PC-9 (cell line): ENCODE measurements around the gene SAMD8. TPM values are rescaled to one million over a fixed set of nuclear protein-coding genes. Genes with fewer than 3 reads are reported as not detected.
A peak's percentile ranks its signal among the peaks of the same experiment; 100 is the strongest.

Experiments
- BruUV-seq: library from RNA; stranded (reverse); fragments of 400-500 nt; replicated peaks from 2 replicates; lab custom pipeline; 2021; lab: Mats Ljungman, UMichigan
- CTCF ChIA-PET: fragments of 300-600 bp; sonication (Branson Sonifier 250); formaldehyde crosslinking; loops from one replicate; lab custom pipeline; 2022; ENCODE audit warnings: antibody characterized with exemption; lab: Charles Lee
- POLR2A ChIA-PET: fragments of 300-600 bp; sonication (Branson Sonifier 250); formaldehyde crosslinking; loops from one replicate; lab custom pipeline; 2022; ENCODE audit warnings: antibody characterized with exemption; ENCODE audit not compliant: unreplicated experiment; lab: Charles Lee
- DNase-seq, 2 experiments: peaks; one replicate each; pipeline versions ENCODE4 v3.0.0 to v3.0.0-alpha.2; 2015 to 2022; ENCODE audit warnings: mixed read lengths in 1 of 2
- H2AFZ ChIP-seq: fragments of 200-600 bp; sonication (generic); 2 replicates; pipeline ENCODE4 v1.8.1; 2017; ENCODE audit warnings: antibody characterized with exemption
- H3F3A ChIP-seq: fragments of 200-600 bp; sonication (generic); 2 replicates; pipeline ENCODE4 v1.8.1; 2017; ENCODE audit warnings: antibody characterized with exemption, mild to moderate bottlenecking, low read depth; ENCODE audit not compliant: insufficient read depth
- H3K27ac ChIP-seq: fragments of 200-600 bp; sonication (generic); 2 replicates; pipeline ENCODE4 v1.6.1; 2016; ENCODE audit warnings: mixed run types
- H3K27me3 ChIP-seq: fragments of 200-600 bp; sonication (generic); 2 replicates; pipeline ENCODE4 v1.6.1; 2016; ENCODE audit warnings: low read depth, mixed run types; ENCODE audit not compliant: insufficient read depth
- H3K36me3 ChIP-seq: fragments of 200-600 bp; sonication (generic); 2 replicates; pipeline ENCODE4 v1.6.1; 2016; ENCODE audit warnings: low read depth, mixed run types
- H3K4me1 ChIP-seq: fragments of 200-600 bp; sonication (generic); replicated peaks from 2 replicates; pipeline ENCODE4 v1.6.1; 2016; ENCODE audit warnings: mixed run types; ENCODE audit not compliant: insufficient read depth
- H3K4me2 ChIP-seq: fragments of 200-600 bp; sonication (generic); 2 replicates; pipeline ENCODE4 v1.6.1; 2017; ENCODE audit warnings: mixed run types
- H3K4me3 ChIP-seq: fragments of 200-600 bp; sonication (generic); 2 replicates; pipeline ENCODE4 v1.6.1; 2016; ENCODE audit warnings: mixed run types
- H3K79me2 ChIP-seq: fragments of 200-600 bp; sonication (generic); 2 replicates; pipeline ENCODE4 v1.6.1; 2017; ENCODE audit warnings: low read depth, mixed run types
- H3K9me2 ChIP-seq: fragments of 200-600 bp; sonication (generic); 2 replicates; pipeline ENCODE4 v1.8.1; 2017; ENCODE audit warnings: mild to moderate bottlenecking; ENCODE audit not compliant: insufficient read depth
- H3K9me3 ChIP-seq: fragments of 200-600 bp; sonication (generic); 2 replicates; pipeline ENCODE4 v1.8.1; 2016; ENCODE audit warnings: low read depth; ENCODE audit not compliant: insufficient read depth
- H4K20me1 ChIP-seq: fragments of 200-600 bp; sonication (generic); 2 replicates; pipeline ENCODE4 v1.8.1; 2017; ENCODE audit not compliant: insufficient read depth
- CTCF ChIP-seq: fragments of 200-600 bp; sonication (generic); conservative IDR thresholded peaks from 2 replicates; pipeline ENCODE4 v1.6.1; 2017; ENCODE audit warnings: mixed run types, antibody characterized with exemption, mild to moderate bottlenecking, moderate library complexity
- EZH2 ChIP-seq: fragments of 200-600 bp; sonication (generic); IDR thresholded peaks from 2 replicates; pipeline ENCODE4 v1.8.0; 2017; ENCODE audit warnings: antibody characterized with exemption, low read depth
- intact Hi-C: fragments of 100-400 bp; cut with micrococcal nuclease; formaldehyde crosslinking; loops from one replicate; pipeline ENCODE4 v1.10.0; 2022; ENCODE audit not compliant: unreplicated experiment
- total RNA-seq: library from RNA; stranded (reverse); gene quantifications from 2 replicates; pipeline ENCODE4 v1.2.3, GENCODE V29; 2021

The SAMD8 gene
- total RNA-seq, 1 experiment from 2014 or later = 31.1 TPM

GRCh38 chr10:75209086-75209920 lies 97.8 kb downstream of the SAMD8 start:
- H3F3A ChIP-seq = peaks cover 37% of the 10 kb centered on the region
- no peak for TF ChIP-seq CTCF
- TF ChIP-seq EZH2 = no peak
- peak overlapping the region; percentile 99 for H3K4me2 ChIP-seq
- no peak for DNase-seq
- H4K20me1 ChIP-seq = peaks cover 18% of the 10 kb centered on the region
- peak overlapping the region; percentile 77 for H3K4me3 ChIP-seq
- no TSS peak for BruUV-seq
- H3K36me3 ChIP-seq = peaks cover 17% of the 10 kb centered on the region
- H2AFZ ChIP-seq = peak overlapping the region; percentile 93
- ChIA-PET CTCF (interaction anchor here (0.6 to 1.4 kb wide), 4 partner anchors 21 to 84 kb away, joined by 3 to 6 read pairs (median 4); no protein-coding TSS in a partner anchor), POLR2A (interaction anchor here (0.5 to 0.8 kb wide), 3 partner anchors 16 to 82 kb away, joined by 3 to 4 read pairs (median 3); no protein-coding TSS in a partner anchor)
- H3K9me2 ChIP-seq = no peaks in the 10 kb centered on the region
- intact Hi-C loops = no loop called here
- H3K27me3 ChIP-seq = no peaks in the 10 kb centered on the region
- peaks cover 36% of the 10 kb centered on the region for H3K79me2 ChIP-seq
- H3K9me3 ChIP-seq = no peaks in the 10 kb centered on the region
- peak overlapping the region; percentile 86 for H3K27ac ChIP-seq
- H3K4me1 ChIP-seq = peaks cover 38% of the 10 kb centered on the region

GRCh38 chr10:75209921-75210281 lies 98.4 kb downstream of the SAMD8 start:
- H4K20me1 ChIP-seq = peaks cover 22% of the 10 kb centered on the region
- peaks cover 35% of the 10 kb centered on the region for H3K4me1 ChIP-seq
- peaks cover 42% of the 10 kb centered on the region for H3K79me2 ChIP-seq
- peak overlapping the region; percentile 86 for H3K27ac ChIP-seq
- TSS peak; percentile 94 for BruUV-seq
- peaks cover 23% of the 10 kb centered on the region for H3K36me3 ChIP-seq
- H3K9me3 ChIP-seq = no peaks in the 10 kb centered on the region
- no peak for DNase-seq
- H3F3A ChIP-seq = peaks cover 43% of the 10 kb centered on the region
- no peaks in the 10 kb centered on the region for H3K9me2 ChIP-seq
- H2AFZ ChIP-seq = peak overlapping the region; percentile 93
- intact Hi-C loops = loop anchor here (1.0 kb wide), 1 partner anchor 22 kb away; no protein-coding TSS in a partner anchor
- H3K4me3 ChIP-seq = peak overlapping the region; percentile 77
- ChIA-PET POLR2A (interaction anchor here (0.5 to 0.8 kb wide), 4 partner anchors 14 to 82 kb away, joined by 3 to 4 read pairs (median 3); no protein-coding TSS in a partner anchor), CTCF (interaction anchor here (0.6 to 1.4 kb wide), 3 partner anchors 22 to 85 kb away, joined by 4 to 6 read pairs (median 5); no protein-coding TSS in a partner anchor)
- TF ChIP-seq CTCF (no peak), EZH2 (no peak)
- H3K4me2 ChIP-seq = peak overlapping the region; percentile 99
- no peaks in the 10 kb centered on the region for H3K27me3 ChIP-seq

GRCh38 chr10:75210282-75211006 lies 99.0 kb downstream of the SAMD8 start, which contains the start of gene VDAC2:
Gene VDAC2, plus strand, starts transcription at chr10:75210796. Its CDS starts 363 bp downstream, at chr10:75211159.
- H3K4me2 ChIP-seq = peak within 1 kb of the TSS; percentile 99
- peaks cover 26% of the 10 kb centered on the region for H3K36me3 ChIP-seq
- TF ChIP-seq CTCF (no peak), EZH2 (no peak)
- H3F3A ChIP-seq = peaks cover 45% of the 10 kb centered on the region
- H3K79me2 ChIP-seq = peaks cover 47% of the 10 kb centered on the region
- no peaks in the 10 kb centered on the region for H3K9me2 ChIP-seq
- peaks cover 33% of the 10 kb centered on the region for H3K4me1 ChIP-seq
- ChIA-PET CTCF (interaction anchor here (1.4 to 1.8 kb wide), 3 partner anchors 22 to 26 kb away, joined by 4 to 23 read pairs (median 10); partner anchors contain the start of gene COMTD1), POLR2A (interaction anchor here (0.5 to 0.8 kb wide), 8 partner anchors 8 to 1211 kb away, joined by 3 to 19 read pairs (median 3); no protein-coding TSS in a partner anchor)
- peak within 1 kb of the TSS; percentile 77 for H3K4me3 ChIP-seq
- DNase-seq = peak; percentile 62 to 94
- no peaks in the 10 kb centered on the region for H3K9me3 ChIP-seq
- H2AFZ ChIP-seq = peak within 1 kb of the TSS; percentile 93
- no peaks in the 10 kb centered on the region for H3K27me3 ChIP-seq
- intact Hi-C loops = loop anchor here (1.0 kb wide), 3 partner anchors 15 to 22 kb away; no protein-coding TSS in a partner anchor
- BruUV-seq = no TSS peak
- H4K20me1 ChIP-seq = peaks cover 23% of the 10 kb centered on the region
- peak within 1 kb of the TSS; percentile 86 for H3K27ac ChIP-seq
